C4-2B (cell line): ENCODE measurements around the gene LDLR.

Experiments used
- ZFX ChIP-seq: fragments of 450-650 bp; IDR thresholded peaks from 2 replicates; pipeline ENCODE4 v1.6.1; 2017
- TF ChIP-seq, protein P1 (sequence below): fragments of 450-650 bp; conservative IDR thresholded peaks from 2 replicates; pipeline ENCODE4 v1.5.1; 2017; ENCODE audit warnings: mild to moderate bottlenecking

DNA sequence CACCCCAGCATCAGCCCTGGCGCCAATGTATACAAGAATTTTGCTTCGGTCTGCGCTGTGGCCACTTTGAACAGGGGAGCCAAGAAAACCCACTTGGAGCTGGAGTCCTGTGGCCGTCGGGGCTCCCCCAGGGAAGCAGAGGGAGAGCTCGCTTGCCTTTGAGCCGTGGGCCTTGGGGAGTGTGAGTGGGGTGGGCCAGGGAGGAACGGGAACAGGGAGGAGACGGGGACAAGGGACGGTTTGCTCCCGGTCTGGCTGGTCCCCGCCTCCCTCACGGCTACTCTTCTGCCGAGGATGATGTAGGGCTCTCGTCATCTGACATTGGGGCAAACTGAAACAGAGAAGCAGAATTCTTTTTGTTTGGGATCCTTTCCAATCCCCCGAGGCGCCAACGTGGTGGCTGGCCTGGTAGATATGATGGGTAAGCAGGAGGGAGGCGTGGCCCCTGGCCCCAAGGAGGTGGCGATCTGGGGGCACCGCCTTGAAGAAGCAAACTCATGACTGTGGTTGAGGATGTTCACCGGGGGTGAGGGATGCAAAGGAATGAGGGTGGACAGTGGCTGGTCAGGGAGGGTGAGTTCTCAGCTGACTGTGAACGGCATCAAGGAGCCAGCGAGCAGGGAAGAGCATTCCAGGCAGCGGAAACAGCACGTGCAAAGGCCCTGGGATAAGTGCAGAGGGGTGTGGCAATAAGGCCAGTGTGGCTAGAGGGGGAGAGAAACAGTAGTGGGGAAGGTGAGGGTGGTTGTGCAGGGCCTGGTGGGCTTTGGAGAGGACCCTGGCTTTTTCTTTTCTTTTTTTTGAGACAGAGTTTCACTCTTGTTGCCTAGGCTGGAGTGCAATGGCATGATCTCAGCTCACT is 77.2 kb downstream of the LDLR start:
- TF ChIP-seq, protein P1, sequence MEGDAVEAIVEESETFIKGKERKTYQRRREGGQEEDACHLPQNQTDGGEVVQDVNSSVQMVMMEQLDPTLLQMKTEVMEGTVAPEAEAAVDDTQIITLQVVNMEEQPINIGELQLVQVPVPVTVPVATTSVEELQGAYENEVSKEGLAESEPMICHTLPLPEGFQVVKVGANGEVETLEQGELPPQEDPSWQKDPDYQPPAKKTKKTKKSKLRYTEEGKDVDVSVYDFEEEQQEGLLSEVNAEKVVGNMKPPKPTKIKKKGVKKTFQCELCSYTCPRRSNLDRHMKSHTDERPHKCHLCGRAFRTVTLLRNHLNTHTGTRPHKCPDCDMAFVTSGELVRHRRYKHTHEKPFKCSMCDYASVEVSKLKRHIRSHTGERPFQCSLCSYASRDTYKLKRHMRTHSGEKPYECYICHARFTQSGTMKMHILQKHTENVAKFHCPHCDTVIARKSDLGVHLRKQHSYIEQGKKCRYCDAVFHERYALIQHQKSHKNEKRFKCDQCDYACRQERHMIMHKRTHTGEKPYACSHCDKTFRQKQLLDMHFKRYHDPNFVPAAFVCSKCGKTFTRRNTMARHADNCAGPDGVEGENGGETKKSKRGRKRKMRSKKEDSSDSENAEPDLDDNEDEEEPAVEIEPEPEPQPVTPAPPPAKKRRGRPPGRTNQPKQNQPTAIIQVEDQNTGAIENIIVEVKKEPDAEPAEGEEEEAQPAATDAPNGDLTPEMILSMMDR = no peak
- no peak for TF ChIP-seq ZFX
